Activated CD8-positive, alpha-beta T cell treated with anti-CD3 and anti-CD28 coated beads for 36 hours (primary cell): ENCODE results near the gene USP40. TPM values are rescaled to one million over a fixed set of nuclear protein-coding genes. Genes with fewer than 3 reads are reported as not detected.

Experiments
- ATAC-seq: fragments of 200-7000 bp; cut with Tn5 transposase; one replicate; pipeline ENCODE4 v1.10.0; 2021; ENCODE audit warnings: mild to moderate bottlenecking, moderate library complexity
- CTCF ChIA-PET: fragments of 350-600 bp; sonication (Branson Sonifier 250); formaldehyde crosslinking; loops from one replicate; lab custom pipeline; 2021; ENCODE audit warnings: antibody characterized with exemption; lab: Charles Lee
- POLR2A ChIA-PET: fragments of 350-600 bp; sonication (Branson Sonifier 250); formaldehyde crosslinking; loops from one replicate; lab custom pipeline; 2021; ENCODE audit warnings: antibody characterized with exemption; lab: Charles Lee
- DNase-seq: peaks from one replicate; pipeline ENCODE4 v3.0.0-alpha.2; 2020
- H3K27ac Mint-ChIP-seq: one replicate; pipeline ENCODE4 v1.8.0; 2021; ENCODE audit warnings: mild to moderate bottlenecking, mixed read lengths
- H3K27me3 Mint-ChIP-seq: one replicate; pipeline ENCODE4 v1.8.0; 2021; ENCODE audit warnings: mixed read lengths
- H3K36me3 Mint-ChIP-seq: one replicate; pipeline ENCODE4 v1.8.0; 2021; ENCODE audit warnings: low read depth, mixed read lengths
- H3K4me1 Mint-ChIP-seq: one replicate; pipeline ENCODE4 v1.8.0; 2021; ENCODE audit warnings: low read depth, mixed read lengths
- H3K4me3 Mint-ChIP-seq: one replicate; pipeline ENCODE4 v1.8.0; 2021; ENCODE audit warnings: mild to moderate bottlenecking, moderate library complexity, mixed read lengths
- H3K9me3 Mint-ChIP-seq: one replicate; pipeline ENCODE4 v1.8.0; 2021; ENCODE audit warnings: mixed read lengths
- CTCF ChIP-seq: fragments of 200-600 bp; IDR thresholded peaks from one replicate; pipeline ENCODE4 v1.8.0; 2022; ENCODE audit warnings: antibody characterized with exemption, mild to moderate bottlenecking
- intact Hi-C: fragments of 100-400 bp; cut with micrococcal nuclease; formaldehyde crosslinking; loops from one replicate; pipeline ENCODE4 v1.10.0; 2022
- total RNA-seq, 2 experiments: library from RNA; stranded (reverse); gene quantifications; one replicate each; pipeline ENCODE4 v1.2.3, GENCODE V29; 2021

The USP40 gene
- total RNA-seq, 2 experiments from 2014 or later: 14.0 to 15.8 TPM

DNA sequence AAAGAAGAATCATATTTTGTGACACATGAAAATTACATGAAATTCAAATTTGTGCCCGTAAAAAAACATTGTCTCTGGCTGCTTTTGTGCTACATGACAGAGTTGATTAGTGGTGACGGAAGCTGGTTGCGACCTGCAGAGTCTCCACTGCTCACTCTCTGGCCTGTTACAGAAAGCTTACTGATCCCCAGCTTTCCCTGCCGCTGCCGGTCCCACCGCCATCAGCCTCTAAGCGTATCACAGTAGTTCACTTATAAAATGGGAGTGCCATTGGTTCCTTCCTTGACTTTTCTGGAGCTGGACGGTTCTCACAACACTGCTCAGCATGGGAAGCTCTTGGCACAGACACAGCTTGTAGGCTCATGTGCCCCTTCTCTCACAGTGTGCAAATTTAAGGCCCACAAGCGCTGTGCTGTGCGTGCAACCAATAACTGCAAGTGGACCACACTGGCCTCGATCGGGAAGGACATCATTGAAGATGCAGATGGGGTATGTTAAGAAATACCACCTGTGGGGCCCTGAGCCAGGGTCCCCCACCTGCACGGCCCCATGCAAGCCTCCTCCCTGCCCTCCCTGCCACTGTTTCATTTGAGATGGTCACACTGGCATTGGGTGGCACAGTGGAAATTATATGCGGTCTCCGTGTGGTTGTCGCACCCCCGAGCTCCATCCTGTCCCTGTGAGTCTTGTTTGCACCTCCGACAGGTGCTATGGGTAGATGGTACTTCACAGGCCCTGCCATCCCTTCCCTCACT lies 131.0 kb downstream of the USP40 start:
- intact Hi-C loops: no loop called here
- H3K36me3 Mint-ChIP-seq: peaks cover 32% of the 10 kb centered on the region
- DNase-seq: no peak
- H3K4me3 Mint-ChIP-seq: no peak overlapping the region
- H3K9me3 Mint-ChIP-seq: no peaks in the 10 kb centered on the region
- no peak for TF ChIP-seq CTCF
- H3K4me1 Mint-ChIP-seq: peaks cover 9% of the 10 kb centered on the region
- no peaks in the 10 kb centered on the region for H3K27me3 Mint-ChIP-seq
- ChIA-PET CTCF (interaction anchor here (1.5 to 5.3 kb wide), 4 partner anchors 8 to 31 kb away, joined by 4 to 34 read pairs (median 10); no protein-coding TSS in a partner anchor), POLR2A (interaction anchor here (2.1 kb wide), 1 partner anchor 16 kb away, joined by 7 read pairs; no protein-coding TSS in a partner anchor)
- ATAC-seq: no peak
- no peak overlapping the region for H3K27ac Mint-ChIP-seq

GRCh38 chr2:233434666-233435330 lies 131.8 kb downstream of the USP40 start:
- H3K9me3 Mint-ChIP-seq: no peaks in the 10 kb centered on the region
- ChIA-PET POLR2A (no interaction called here), CTCF (interaction anchor here (0.7 to 5.3 kb wide), 4 partner anchors 9 to 30 kb away, joined by 3 to 34 read pairs (median 6); no protein-coding TSS in a partner anchor)
- TF ChIP-seq CTCF: no peak
- peak overlapping the region; percentile 2 for H3K27ac Mint-ChIP-seq
- no peak overlapping the region for H3K4me3 Mint-ChIP-seq
- H3K36me3 Mint-ChIP-seq: peaks cover 31% of the 10 kb centered on the region
- intact Hi-C loops: no loop called here
- no peak for DNase-seq
- peaks cover 15% of the 10 kb centered on the region for H3K4me1 Mint-ChIP-seq
- ATAC-seq: no peak
- H3K27me3 Mint-ChIP-seq: no peaks in the 10 kb centered on the region

DNA sequence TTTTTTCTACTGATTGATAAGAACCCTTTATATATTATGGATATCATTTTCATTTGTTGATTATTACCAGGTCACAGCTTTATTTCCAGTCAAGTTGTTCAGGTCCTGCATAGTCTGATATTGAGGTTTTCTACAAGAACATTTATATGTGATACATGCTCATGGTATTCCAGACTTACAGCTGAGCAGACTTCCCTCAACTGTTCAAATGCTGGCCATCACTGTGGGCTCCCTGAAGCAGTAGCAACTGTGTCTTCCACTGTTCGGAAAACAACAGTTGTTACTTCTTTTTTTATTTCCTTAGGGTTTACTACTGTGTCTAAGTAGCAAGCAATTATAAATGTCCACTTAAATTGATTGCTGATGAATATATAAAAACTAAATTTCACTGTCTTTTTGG lies 132.8 kb downstream of the USP40 start:
- POLR2A ChIA-PET: no interaction called here
- peaks cover 33% of the 10 kb centered on the region for H3K36me3 Mint-ChIP-seq

DNA sequence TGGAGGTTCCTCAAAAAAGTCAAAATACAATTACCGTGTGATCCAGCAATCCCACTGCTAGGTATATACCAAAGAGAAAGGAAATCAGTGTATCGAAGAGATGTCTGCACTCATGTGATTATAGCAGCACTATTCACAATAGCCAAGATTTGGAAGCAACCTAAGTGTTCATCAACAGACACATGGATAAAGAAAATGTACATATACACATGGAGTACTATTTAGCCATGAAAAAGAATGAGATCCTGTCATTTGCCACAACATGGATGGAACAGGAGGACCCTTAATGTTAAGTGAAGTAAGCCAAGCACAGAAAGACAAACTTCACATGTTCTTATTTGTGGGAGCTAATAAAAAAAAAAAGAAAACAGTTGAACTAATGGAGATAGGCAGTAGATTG lies 133.6 kb downstream of the USP40 start:
- Mint-ChIP-seq H3K4me1 (peaks cover 33% of the 10 kb centered on the region), H3K4me3 (no peak overlapping the region), H3K36me3 (peaks cover 34% of the 10 kb centered on the region), H3K9me3 (no peaks in the 10 kb centered on the region), H3K27ac (no peak overlapping the region), H3K27me3 (no peaks in the 10 kb centered on the region)
- POLR2A ChIA-PET: no interaction called here
- CTCF ChIA-PET: interaction anchor here (0.7 to 5.3 kb wide), 4 partner anchors 11 to 108 kb away, joined by 3 to 34 read pairs (median 4); no protein-coding TSS in a partner anchor
- intact Hi-C loops: no loop called here
- TF ChIP-seq CTCF: no peak
- DNase-seq: no peak
- ATAC-seq: no peak

More for the DNA sequence above, 132.8 kb downstream of the USP40 start:
- no peak overlapping the region for H3K4me3 Mint-ChIP-seq
- no peak overlapping the region for H3K27ac Mint-ChIP-seq
- TF ChIP-seq CTCF: no peak
- intact Hi-C loops: no loop called here
- CTCF ChIA-PET: interaction anchor here (0.7 to 5.3 kb wide), 3 partner anchors 10 to 30 kb away, joined by 3 to 34 read pairs (median 4); no protein-coding TSS in a partner anchor
- no peak for ATAC-seq
- no peaks in the 10 kb centered on the region for H3K9me3 Mint-ChIP-seq
- no peaks in the 10 kb centered on the region for H3K27me3 Mint-ChIP-seq
- no peak for DNase-seq
- peaks cover 25% of the 10 kb centered on the region for H3K4me1 Mint-ChIP-seq
